ENCODE measurements around the gene ADGRL2. TPM values are rescaled to one million over a fixed set of nuclear protein-coding genes. Genes with fewer than 3 reads are reported as not detected.

The ADGRL2 gene
- total RNA-seq, 3 donors from 2014 or later = 4.5 to 31.7 (median 9.2) TPM

DNA sequence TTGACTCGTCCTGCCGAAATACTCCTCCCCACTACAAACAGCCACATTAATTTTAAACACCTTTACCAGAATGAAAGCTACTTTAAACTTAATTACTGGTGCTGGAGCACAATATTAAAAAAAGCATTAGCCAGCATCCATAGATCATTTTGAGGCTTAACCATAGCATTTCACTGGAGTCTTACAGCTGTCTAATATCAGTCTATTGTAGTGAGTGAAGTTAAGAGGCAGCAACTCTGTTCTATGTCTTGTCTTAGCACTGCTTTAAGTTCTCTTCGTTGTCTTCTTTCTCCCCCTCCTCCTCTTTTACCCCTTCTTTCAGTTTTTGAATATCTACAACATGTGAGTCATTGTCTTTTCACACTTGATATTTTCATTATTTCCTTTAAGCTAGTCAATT is 49.3 kb downstream of the ADGRL2 start:
- TF ChIP-seq, protein P1, sequence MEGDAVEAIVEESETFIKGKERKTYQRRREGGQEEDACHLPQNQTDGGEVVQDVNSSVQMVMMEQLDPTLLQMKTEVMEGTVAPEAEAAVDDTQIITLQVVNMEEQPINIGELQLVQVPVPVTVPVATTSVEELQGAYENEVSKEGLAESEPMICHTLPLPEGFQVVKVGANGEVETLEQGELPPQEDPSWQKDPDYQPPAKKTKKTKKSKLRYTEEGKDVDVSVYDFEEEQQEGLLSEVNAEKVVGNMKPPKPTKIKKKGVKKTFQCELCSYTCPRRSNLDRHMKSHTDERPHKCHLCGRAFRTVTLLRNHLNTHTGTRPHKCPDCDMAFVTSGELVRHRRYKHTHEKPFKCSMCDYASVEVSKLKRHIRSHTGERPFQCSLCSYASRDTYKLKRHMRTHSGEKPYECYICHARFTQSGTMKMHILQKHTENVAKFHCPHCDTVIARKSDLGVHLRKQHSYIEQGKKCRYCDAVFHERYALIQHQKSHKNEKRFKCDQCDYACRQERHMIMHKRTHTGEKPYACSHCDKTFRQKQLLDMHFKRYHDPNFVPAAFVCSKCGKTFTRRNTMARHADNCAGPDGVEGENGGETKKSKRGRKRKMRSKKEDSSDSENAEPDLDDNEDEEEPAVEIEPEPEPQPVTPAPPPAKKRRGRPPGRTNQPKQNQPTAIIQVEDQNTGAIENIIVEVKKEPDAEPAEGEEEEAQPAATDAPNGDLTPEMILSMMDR (IDR thresholded peaks at IDR 0.05) = no peak
- DNase-seq (no peak), ATAC-seq (no peak)
- Histone ChIP-seq H3K4me3 (no peak overlapping the region), H3K9me3 (no peaks in the 10 kb centered on the region), H3K36me3 (ENCODE audit: low read depth) (no peaks in the 10 kb centered on the region), H3K4me1 (ENCODE audit: low read depth) (no peaks in the 10 kb centered on the region)
- intact Hi-C loops (cut with DNase I, micrococcal nuclease) = no loop called here

DNA sequence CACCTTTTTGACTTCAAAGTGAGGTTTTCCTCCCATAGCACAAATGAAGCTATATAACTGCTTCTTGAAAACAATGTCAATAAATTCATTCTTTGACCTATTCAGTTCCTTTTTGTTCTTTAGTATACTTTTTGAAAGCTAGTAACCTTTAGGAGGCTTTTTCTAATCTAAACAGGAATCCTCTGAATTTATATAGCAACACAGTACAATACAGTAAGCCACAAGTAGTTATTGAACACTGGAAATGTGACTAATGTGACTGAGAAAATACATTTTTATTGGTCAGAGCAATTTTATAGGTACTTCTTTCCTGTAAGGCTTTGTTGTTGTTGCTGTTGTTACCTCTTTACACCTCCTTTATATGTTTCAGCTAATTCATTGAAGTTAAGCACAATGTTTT is 49.8 kb downstream of the ADGRL2 start:
- ATAC-seq = no peak

DNA sequence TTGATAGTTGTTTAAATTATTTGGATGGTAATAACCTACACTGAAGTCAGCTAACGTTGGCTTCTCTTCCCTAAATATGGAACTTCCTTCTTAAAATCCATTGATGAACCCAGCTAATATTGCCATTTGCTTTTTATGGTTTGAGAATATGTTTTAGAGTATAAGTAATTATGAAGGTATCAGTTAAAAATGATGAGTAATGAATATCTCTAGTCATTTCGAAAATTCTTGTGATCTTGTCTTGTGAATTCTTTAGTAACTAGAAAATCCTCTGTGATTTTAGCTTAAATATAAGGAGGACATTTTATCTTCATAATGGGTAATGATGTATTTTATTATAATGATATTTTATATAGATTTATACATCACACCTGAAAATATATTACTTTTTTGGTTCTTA is 50.5 kb downstream of the ADGRL2 start:
- H3K9me3 ChIP-seq = no peaks in the 10 kb centered on the region
- no peaks in the 10 kb centered on the region for H3K4me1 ChIP-seq (ENCODE audit: low read depth)
- intact Hi-C loops (cut with DNase I, micrococcal nuclease) = no loop called here
- TF ChIP-seq, protein P1 (IDR thresholded peaks at IDR 0.05) = no peak
- DNase-seq (no peak), ATAC-seq (no peak)
- no peak overlapping the region for H3K4me3 ChIP-seq
- no peaks in the 10 kb centered on the region for H3K36me3 ChIP-seq (ENCODE audit: low read depth)

More for the DNA sequence above, 49.8 kb downstream of the ADGRL2 start:
- intact Hi-C loops (cut with DNase I, micrococcal nuclease) = no loop called here
- Histone ChIP-seq H3K4me1 (ENCODE audit: low read depth) (no peaks in the 10 kb centered on the region), H3K4me3 (no peak overlapping the region), H3K36me3 (ENCODE audit: low read depth) (no peaks in the 10 kb centered on the region), H3K9me3 (no peaks in the 10 kb centered on the region)
- TF ChIP-seq, protein P1 (IDR thresholded peaks at IDR 0.05) = no peak
- no peak for DNase-seq

DNA sequence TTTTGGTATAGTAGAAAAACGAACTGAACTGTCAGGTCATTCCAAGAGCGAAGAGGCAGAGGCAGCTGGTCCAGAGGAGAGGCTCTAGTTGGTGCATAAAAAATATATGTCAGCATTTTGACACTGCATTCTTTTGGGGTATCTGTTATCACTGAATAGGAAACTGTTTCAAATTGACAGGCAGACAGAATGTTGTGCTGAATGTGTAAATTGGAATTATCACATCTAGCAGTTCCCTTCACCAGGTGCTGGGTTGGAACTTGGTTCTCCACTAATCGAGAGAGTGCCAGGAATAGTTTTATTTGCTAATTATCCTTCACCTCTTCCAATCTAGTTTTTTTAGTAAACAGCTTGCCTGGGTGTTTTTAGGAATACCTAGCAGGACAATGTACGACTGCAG is 52.2 kb downstream of the ADGRL2 start:
- Histone ChIP-seq H3K9me3 (no peaks in the 10 kb centered on the region), H3K36me3 (ENCODE audit: low read depth) (no peaks in the 10 kb centered on the region), H3K4me1 (ENCODE audit: low read depth) (no peaks in the 10 kb centered on the region), H3K4me3 (no peak overlapping the region)
- intact Hi-C loops (cut with DNase I, micrococcal nuclease) = no loop called here
- ATAC-seq (no peak), DNase-seq (no peak)
- TF ChIP-seq, protein P1 (IDR thresholded peaks at IDR 0.05) = no peak

DNA sequence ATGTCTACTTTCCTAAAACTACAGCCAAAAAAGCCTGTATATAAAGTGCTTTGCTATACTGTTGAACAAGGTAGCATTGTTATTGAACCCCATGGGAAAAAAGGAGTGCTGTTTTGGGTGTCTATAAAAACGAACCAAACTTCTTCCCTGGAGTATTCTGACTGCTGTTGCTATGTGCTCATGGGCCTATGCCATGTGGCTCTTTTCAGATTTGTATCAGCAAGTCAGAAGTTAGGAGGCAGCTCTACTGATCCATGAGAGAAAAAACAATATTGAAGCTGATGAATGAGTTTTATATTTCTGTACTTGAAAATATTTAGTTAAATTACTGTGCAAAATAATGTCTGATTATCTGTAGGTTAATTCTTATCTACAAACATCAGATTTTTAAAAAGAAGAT is 66.5 kb downstream of the ADGRL2 start:
- DNase-seq = no peak

More for the DNA sequence above, 66.5 kb downstream of the ADGRL2 start:
- no peak for ATAC-seq
- Histone ChIP-seq H3K36me3 (ENCODE audit: low read depth) (no peaks in the 10 kb centered on the region), H3K4me1 (ENCODE audit: low read depth) (no peaks in the 10 kb centered on the region), H3K9me3 (no peaks in the 10 kb centered on the region), H3K4me3 (no peak overlapping the region)
- TF ChIP-seq, protein P1 (IDR thresholded peaks at IDR 0.05) = no peak
- intact Hi-C loops (cut with DNase I, micrococcal nuclease) = no loop called here
